GM12878 (cell line): ENCODE data around the gene BBLN. TPM values are rescaled to one million over a fixed set of nuclear protein-coding genes. Genes with fewer than 3 reads are reported as not detected.
"Not testable (repeated sequence)": the region's sequence is repeated elsewhere in the genome, so short reads cannot be mapped to it uniquely, and the experiment has no call there.

Experiments used
- ATAC-seq: fragments of 200-7000 bp; cut with Tn5 transposase; 3 replicates; pipeline ENCODE4 v1.9.1; 2020; ENCODE audit warnings: mild to moderate bottlenecking, moderate library complexity
- BruUV-seq: library from RNA; stranded (reverse); fragments of 400-500 nt; replicated peaks from 2 replicates; lab custom pipeline; 2021; lab: Mats Ljungman, UMichigan
- CTCF ChIA-PET: fragments of 300-600 bp; sonication (Branson Sonifier 250); formaldehyde crosslinking; extraction: SDS; loops from one replicate; lab custom pipeline; 2021; ENCODE audit warnings: inconsistent platforms; lab: Yijun Ruan, JAX
- POLR2A ChIA-PET: fragments of 350-600 bp; formaldehyde crosslinking; extraction: SDS; loops from one replicate; lab custom pipeline; 2021; ENCODE audit warnings: inconsistent platforms; lab: Charles Lee
- RAD21 ChIA-PET: fragments of 300-600 bp; sonication (Branson Sonifier 250); formaldehyde crosslinking; loops from one replicate; lab custom pipeline; 2023; ENCODE audit warnings: antibody characterized with exemption; ENCODE audit not compliant: unreplicated experiment; lab: Charles Lee
- SMC1A ChIA-PET: fragments of 300-600 bp; sonication (Branson Sonifier 250); formaldehyde crosslinking; loops from one replicate; lab custom pipeline; 2023; ENCODE audit not compliant: unreplicated experiment, uncharacterized antibody; lab: Charles Lee
- DNase-seq: peaks from one replicate; pipeline ENCODE4 v3.0.0-alpha.2; 2011; ENCODE audit warnings: low read depth, low spot score
- FAIRE-seq: peaks from 3 replicates; lab custom pipeline; 2011; peaks lifted over from hg19 to GRCh38; lab: Jason Lieb, UNC
- H2AFZ ChIP-seq: 2 replicates; pipeline ENCODE4 v1.6.0; 2011; ENCODE audit warnings: low read depth, low read length, control low read depth; ENCODE audit not compliant: control insufficient read depth
- H3K27ac ChIP-seq: 2 replicates; pipeline ENCODE4 v1.5.1; 2011; ENCODE audit warnings: control low read depth; ENCODE audit not compliant: control insufficient read depth, insufficient read depth
- H3K27me3 ChIP-seq, 2 experiments: replicated peaks in 1 of 2; 2 replicates each; pipeline versions ENCODE4 v1.6.0 to v1.6.1; 2011; ENCODE audit warnings: low read length in 1 of 2; ENCODE audit not compliant: control insufficient read depth in 2 of 2, insufficient read depth in 2 of 2
- H3K36me3 ChIP-seq, 2 experiments: 2 replicates each; pipeline ENCODE4 v1.5.1; 2011; ENCODE audit warnings: low read length in 1 of 2; ENCODE audit not compliant: control insufficient read depth in 2 of 2, insufficient read depth in 2 of 2
- H3K4me1 ChIP-seq: 2 replicates; pipeline ENCODE4 v1.6.1; 2011; ENCODE audit warnings: mild to moderate bottlenecking, low read length, moderate library complexity, mixed read lengths; ENCODE audit not compliant: control insufficient read depth, insufficient read depth
- H3K4me2 ChIP-seq: 2 replicates; pipeline ENCODE4 v1.6.0; 2011; ENCODE audit warnings: control low read depth; ENCODE audit not compliant: control insufficient read depth, insufficient read depth
- H3K4me3 ChIP-seq: fragments of 200-600 bp; sonication (generic); 2 replicates; pipeline ENCODE4 v1.5.1; 2016
- H3K79me2 ChIP-seq: 2 replicates; pipeline ENCODE4 v1.6.0; 2011; ENCODE audit warnings: low read length; ENCODE audit not compliant: control insufficient read depth, insufficient read depth
- H3K9ac ChIP-seq: 2 replicates; pipeline ENCODE4 v1.8.0; 2011; ENCODE audit warnings: low read length, control low read depth, mixed read lengths; ENCODE audit not compliant: control insufficient read depth, insufficient read depth
- H3K9me3 ChIP-seq: replicated peaks from 3 replicates; pipeline ENCODE4 v1.5.1; 2011; ENCODE audit warnings: mild to moderate bottlenecking, low read length; ENCODE audit not compliant: control insufficient read depth, insufficient read depth
- H4K20me1 ChIP-seq: 2 replicates; pipeline ENCODE4 v1.6.0; 2011; ENCODE audit not compliant: control insufficient read depth, insufficient read depth
- HSF1 ChIP-seq: fragments of 150-350 bp; IDR thresholded peaks from 2 replicates; pipeline ENCODE4 v1.6.1; 2014; ENCODE audit warnings: mild to moderate bottlenecking, low read depth, low read length
- MYC ChIP-seq: IDR thresholded peaks from 2 replicates; pipeline ENCODE4 v1.6.1; 2011; ENCODE audit warnings: mild to moderate bottlenecking, low read length, moderate library complexity, inconsistent platforms; ENCODE audit not compliant: insufficient read depth, insufficient replicate concordance, insufficient read length, severe bottlenecking
- NBN ChIP-seq: fragments of 450-650 bp; IDR thresholded peaks from 2 replicates; pipeline ENCODE4 v1.6.1; 2016
- RAD21 ChIP-seq: IDR thresholded peaks from 2 replicates; pipeline ENCODE4 v1.6.1; 2011; ENCODE audit warnings: mild to moderate bottlenecking, low read depth, low read length, moderate library complexity; ENCODE audit not compliant: insufficient read depth
- SKIL ChIP-seq: fragments of 450-650 bp; IDR thresholded peaks from 2 replicates; pipeline ENCODE4 v1.6.1; 2017; ENCODE audit warnings: mild to moderate bottlenecking, low read depth, inconsistent platforms; ENCODE audit not compliant: poor library complexity, severe bottlenecking
- TARDBP ChIP-seq: IDR thresholded peaks from 2 replicates; pipeline ENCODE4 v1.6.1; 2016; ENCODE audit warnings: borderline replicate concordance
- WGBS: methylation state at CpG from one replicate; pipeline ENCODE4 v1.1.6; 2016; ENCODE audit warnings: low lambda C conversion rate; ENCODE audit not compliant: insufficient replicate concordance, insufficient coverage; ENCODE audit errors: missing lambda C conversion rate; 5-methylcytosine and 5-hydroxymethylcytosine counted together
- in situ Hi-C: fragments of 300-500 bp; cut with MboI; formaldehyde crosslinking; loops from 9 replicates; pipeline ENCODE4 v1.14.3; 2018; ENCODE audit warnings: mixed read lengths
- intact Hi-C: fragments of 100-400 bp; cut with micrococcal nuclease; formaldehyde crosslinking; loops from one replicate; pipeline ENCODE4 v1.14.2; 2022; ENCODE audit not compliant: unreplicated experiment
- polyA plus RNA-seq, 11 experiments: library from polyadenylated mRNA; depleted of rRNA in 4 of 11; unstranded in 6 of 11; stranded (reverse) in 5 of 11; fragments of >200 nt; fragmentation: Nextera tagmentation in 4 of 11; fragmentation: Illumina TruSeq in 1 of 11; extraction: Ambion mirVana in 4 of 11; extraction: Trizol in 1 of 11; gene quantifications; 1 replicate in 1 of 11; 2 replicates in 10 of 11; pipeline versions ENCODE4 v1.2.1 to v1.2.3, GENCODE V29; 2011 to 2016; ENCODE audit warnings: inconsistent platforms in 2 of 11, missing spikeins in 2 of 11, low read depth in 1 of 11
- total RNA-seq, 4 experiments: library from RNA; depleted of rRNA in 3 of 4; stranded (reverse); fragments of >200 nt in 3 of 4; fragmentation: Illumina TruSeq in 1 of 4; extraction: Trizol in 1 of 4; gene quantifications; 2 replicates each; pipeline versions ENCODE4 v1.2.1 to v1.2.3, GENCODE V29; 2013 to 2021
- TF ChIP-seq, protein P1 (sequence below): fragments of 450-650 bp; IDR thresholded peaks from 2 replicates; pipeline ENCODE4 v1.6.1; 2017; ENCODE audit warnings: mild to moderate bottlenecking
- TF ChIP-seq, protein P2 (sequence below): fragments of 450-650 bp; IDR thresholded peaks from 2 replicates; pipeline ENCODE4 v1.6.1; 2017; ENCODE audit warnings: borderline replicate concordance

The BBLN gene
- total and polyA plus RNA-seq, 10 of the 15 experiments (the other 5 are each of a cell fraction or from before 2014, with no cell fraction given): 3.8 to 194 (median 66.2) TPM

- H3K27me3 ChIP-seq, H3K4me1 ChIP-seq, H4K20me1 ChIP-seq, intact Hi-C loops, H3K9me3 ChIP-seq, DNase-seq, H3K27ac ChIP-seq, RAD21 ChIA-PET, SMC1A ChIA-PET, ATAC-seq, H2AFZ ChIP-seq, H3K4me2 ChIP-seq, H3K9ac ChIP-seq, H3K79me2 ChIP-seq, in situ Hi-C loops, POLR2A ChIA-PET, H3K4me3 ChIP-seq, BruUV-seq, FAIRE-seq: not testable (repeated sequence)
- CTCF ChIA-PET: interaction anchor here (0.6 kb wide), 1 partner anchor 255 kb away, joined by 3 read pairs; no protein-coding TSS in a partner anchor
- H3K36me3 ChIP-seq: peaks cover 12 to 19% of the 10 kb centered on the region in 2 experiments; a peak in 3 of 4 replicates
- TF ChIP-seq, protein P1, sequence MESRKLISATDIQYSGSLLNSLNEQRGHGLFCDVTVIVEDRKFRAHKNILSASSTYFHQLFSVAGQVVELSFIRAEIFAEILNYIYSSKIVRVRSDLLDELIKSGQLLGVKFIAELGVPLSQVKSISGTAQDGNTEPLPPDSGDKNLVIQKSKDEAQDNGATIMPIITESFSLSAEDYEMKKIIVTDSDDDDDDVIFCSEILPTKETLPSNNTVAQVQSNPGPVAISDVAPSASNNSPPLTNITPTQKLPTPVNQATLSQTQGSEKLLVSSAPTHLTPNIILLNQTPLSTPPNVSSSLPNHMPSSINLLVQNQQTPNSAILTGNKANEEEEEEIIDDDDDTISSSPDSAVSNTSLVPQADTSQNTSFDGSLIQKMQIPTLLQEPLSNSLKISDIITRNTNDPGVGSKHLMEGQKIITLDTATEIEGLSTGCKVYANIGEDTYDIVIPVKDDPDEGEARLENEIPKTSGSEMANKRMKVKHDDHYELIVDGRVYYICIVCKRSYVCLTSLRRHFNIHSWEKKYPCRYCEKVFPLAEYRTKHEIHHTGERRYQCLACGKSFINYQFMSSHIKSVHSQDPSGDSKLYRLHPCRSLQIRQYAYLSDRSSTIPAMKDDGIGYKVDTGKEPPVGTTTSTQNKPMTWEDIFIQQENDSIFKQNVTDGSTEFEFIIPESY: peak; percentile 93
- 99% methylated on average over 12 of the region's 12 CpGs for WGBS
Measured at GRCh38 chr9:128181480-128181879, 21.4 kb downstream of the BBLN start.

DNA sequence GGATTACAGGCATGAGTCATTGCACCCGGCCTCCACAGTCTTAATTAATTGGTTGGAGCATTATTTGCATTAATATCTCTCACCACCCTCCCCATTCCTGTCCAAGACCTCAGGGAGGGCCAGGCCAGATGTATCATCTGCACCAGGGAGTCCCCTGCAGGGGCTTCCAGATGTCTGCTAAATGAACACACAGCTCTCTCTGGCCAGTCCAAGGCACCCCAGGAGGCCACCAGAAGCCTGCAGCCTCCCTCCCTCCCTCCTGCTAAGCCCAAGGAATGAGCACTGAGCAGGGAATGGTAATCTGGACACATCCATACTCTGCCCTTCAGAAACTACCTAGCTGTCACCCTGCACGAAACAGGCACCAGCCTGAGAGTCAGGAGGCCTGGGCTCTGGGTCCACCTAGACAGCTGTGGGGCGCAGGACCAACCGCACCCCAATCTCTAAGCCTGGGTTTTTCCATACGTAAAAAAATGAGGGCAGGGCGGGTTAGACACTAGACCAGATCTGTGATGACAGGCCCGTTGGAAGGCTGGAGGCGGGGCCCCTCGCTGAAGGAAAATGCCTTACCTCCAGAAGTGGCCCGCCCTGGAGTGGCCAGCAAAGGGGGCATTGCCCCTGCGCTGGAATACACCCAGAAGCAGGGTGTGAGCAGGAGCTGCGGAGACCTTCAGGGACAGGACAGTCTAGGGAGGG lies 23.0 kb downstream of the BBLN start:
- POLR2A ChIA-PET: no interaction called here

More for the DNA sequence above, 23.0 kb downstream of the BBLN start:
- Histone ChIP-seq H4K20me1 (no peaks in the 10 kb centered on the region), H3K27me3 (no peaks in the 10 kb centered on the region), H3K4me2 (no peak overlapping the region), H3K4me3 (no peak overlapping the region), H3K79me2 (no peaks in the 10 kb centered on the region), H3K36me3 (peaks cover 9 to 17% of the 10 kb centered on the region in 2 experiments; a peak in 3 of 4 replicates), H3K4me1 (no peaks in the 10 kb centered on the region), H3K9ac (no peak overlapping the region), H3K9me3 (peaks cover 4% of the 10 kb centered on the region; the same call in 2 of the 3 replicates), H3K27ac (no peak overlapping the region), H2AFZ (no peak overlapping the region)
- no TSS peak for BruUV-seq
- intact Hi-C loops (no loop called here), in situ Hi-C loops (no loop called here)
- WGBS: 83% methylated on average over 12 of the region's 12 CpGs
- FAIRE-seq (no peak), DNase-seq (no peak), ATAC-seq (no peak)
- ChIA-PET SMC1A (no interaction called here), RAD21 (no interaction called here), CTCF (interaction anchor here (2.3 kb wide), 1 partner anchor 8 kb away, joined by 5 read pairs; no protein-coding TSS in a partner anchor)
- TF ChIP-seq NBN: no peak
- no peak for TF ChIP-seq SKIL
- no peak for TF ChIP-seq TARDBP
- TF ChIP-seq, protein P2, sequence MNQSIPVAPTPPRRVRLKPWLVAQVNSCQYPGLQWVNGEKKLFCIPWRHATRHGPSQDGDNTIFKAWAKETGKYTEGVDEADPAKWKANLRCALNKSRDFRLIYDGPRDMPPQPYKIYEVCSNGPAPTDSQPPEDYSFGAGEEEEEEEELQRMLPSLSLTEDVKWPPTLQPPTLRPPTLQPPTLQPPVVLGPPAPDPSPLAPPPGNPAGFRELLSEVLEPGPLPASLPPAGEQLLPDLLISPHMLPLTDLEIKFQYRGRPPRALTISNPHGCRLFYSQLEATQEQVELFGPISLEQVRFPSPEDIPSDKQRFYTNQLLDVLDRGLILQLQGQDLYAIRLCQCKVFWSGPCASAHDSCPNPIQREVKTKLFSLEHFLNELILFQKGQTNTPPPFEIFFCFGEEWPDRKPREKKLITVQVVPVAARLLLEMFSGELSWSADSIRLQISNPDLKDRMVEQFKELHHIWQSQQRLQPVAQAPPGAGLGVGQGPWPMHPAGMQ: no peak
- TF ChIP-seq RAD21: no peak
- no peak for TF ChIP-seq HSF1
- TF ChIP-seq MYC: no peak
